KBM-7 (cell line): ENCODE data around the gene ADAM12.

Experiments
- DNase-seq: peaks from one replicate; pipeline ENCODE4 v3.0.0-alpha.2; 2015
- in situ Hi-C: fragments of 300-500 bp; cut with MboI; formaldehyde crosslinking; loops from 2 replicates; pipeline ENCODE4 v1.14.3; 2020; ENCODE audit warnings: low sequenced_read_pairs, low pct_unique_long_range_greater_than_20kb, mixed read lengths

The ADAM12 gene

GRCh38 chr10:126223512-126224067 is 164.7 kb downstream of the ADAM12 start:
- DNase-seq, result no peak
- in situ Hi-C loops, result no loop called here

- no peak for DNase-seq
These were observed 165.4 kb downstream of the ADAM12 start for GRCh38 chr10:126222736-126223511.

GRCh38 chr10:126221874-126222273 is 166.4 kb downstream of the ADAM12 start:
- no peak for DNase-seq
- in situ Hi-C loops, result no loop called here

More at GRCh38 chr10:126222736-126223511, 165.4 kb downstream of the ADAM12 start:
- in situ Hi-C loops, result no loop called here

- in situ Hi-C loops, result no loop called here
- DNase-seq, result no peak
These were observed 169.3 kb downstream of the ADAM12 start for GRCh38 chr10:126218778-126219649.

GRCh38 chr10:126218174-126218573 is 170.1 kb downstream of the ADAM12 start:
- no peak for DNase-seq
- in situ Hi-C loops, result no loop called here

GRCh38 chr10:126216632-126216961 is 171.7 kb downstream of the ADAM12 start:
- in situ Hi-C loops, result no loop called here
- no peak for DNase-seq

GRCh38 chr10:126215746-126216631 is 172.3 kb downstream of the ADAM12 start:
- in situ Hi-C loops, result no loop called here
- no peak for DNase-seq

GRCh38 chr10:126214679-126215078 is 173.6 kb downstream of the ADAM12 start:
- no peak for DNase-seq
- in situ Hi-C loops, result no loop called here

GRCh38 chr10:126214021-126214420 is 174.3 kb downstream of the ADAM12 start:
- in situ Hi-C loops, result no loop called here
- no peak for DNase-seq

- DNase-seq, result no peak
These were observed 175.5 kb downstream of the ADAM12 start for GRCh38 chr10:126212738-126213137.

GRCh38 chr10:126210051-126210651 is 178.1 kb downstream of the ADAM12 start:
- no peak for DNase-seq
- in situ Hi-C loops, result no loop called here

More at GRCh38 chr10:126212738-126213137, 175.5 kb downstream of the ADAM12 start:
- in situ Hi-C loops, result no loop called here

GRCh38 chr10:126209451-126209850 is 178.8 kb downstream of the ADAM12 start:
- no peak for DNase-seq
- in situ Hi-C loops, result no loop called here

GRCh38 chr10:126208726-126209302 is 179.5 kb downstream of the ADAM12 start:
- no peak for DNase-seq
- in situ Hi-C loops, result no loop called here

GRCh38 chr10:126207851-126208250 is 180.4 kb downstream of the ADAM12 start:
- in situ Hi-C loops, result no loop called here
- DNase-seq, result no peak

GRCh38 chr10:126207313-126207771 is 180.9 kb downstream of the ADAM12 start:
- DNase-seq, result no peak
- in situ Hi-C loops, result no loop called here

GRCh38 chr10:126205486-126206205 is 182.6 kb downstream of the ADAM12 start:
- no peak for DNase-seq
- in situ Hi-C loops, result no loop called here

GRCh38 chr10:126204320-126204719 is 184.0 kb downstream of the ADAM12 start:
- DNase-seq, result no peak
- in situ Hi-C loops, result no loop called here

- DNase-seq, result no peak
- in situ Hi-C loops, result no loop called here
These were observed 184.5 kb downstream of the ADAM12 start for GRCh38 chr10:126203746-126204145.
